22Rv1 (cell line): Measurements from ENCODE around the gene ATXN1.
"Not testable (repeated sequence)": the region's sequence is repeated elsewhere in the genome, so short reads cannot be mapped to it uniquely, and the experiment has no call there.

ENCODE experiments used
- H3K27ac ChIP-seq: fragments of 450-650 bp; 2 replicates; pipeline ENCODE4 v1.5.1; 2017
- ZFX ChIP-seq: fragments of 450-650 bp; IDR thresholded peaks from 2 replicates; pipeline ENCODE4 v1.6.1; 2017; ENCODE audit warnings: antibody characterized with exemption, borderline replicate concordance
- TF ChIP-seq, protein P1 (sequence below): fragments of 450-650 bp; IDR thresholded peaks from 2 replicates; pipeline ENCODE4 v1.5.1; 2017; ENCODE audit warnings: mild to moderate bottlenecking

Gene ATXN1

DNA sequence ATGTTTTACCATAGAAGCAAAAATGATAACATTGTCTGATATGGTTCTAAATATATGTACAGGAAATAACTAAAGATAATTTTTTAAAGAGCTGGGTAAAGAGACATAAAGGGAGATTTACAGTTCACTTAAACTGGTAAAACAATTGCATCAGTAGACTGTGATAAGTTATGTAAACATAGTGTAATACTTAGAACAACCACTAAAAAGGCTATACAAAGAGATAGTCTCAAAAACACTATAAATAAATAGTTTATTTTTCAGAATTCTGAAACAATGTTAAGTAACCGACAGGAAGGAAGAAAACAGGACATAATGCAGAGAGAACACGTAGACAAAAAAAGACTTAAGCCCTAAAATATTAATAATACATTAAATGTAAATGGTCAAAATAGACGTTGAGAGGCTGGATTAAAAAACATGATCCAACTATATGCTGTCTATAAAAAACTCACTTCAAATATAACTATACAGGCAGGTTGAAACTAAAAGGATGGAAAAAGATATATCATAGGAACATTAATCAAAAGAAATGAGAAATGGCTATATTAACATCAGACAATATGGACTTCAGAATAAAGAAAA, 32.7 kb upstream of the ATXN1 start:
- H3K27ac ChIP-seq = no peak overlapping the region
- TF ChIP-seq, protein P1, sequence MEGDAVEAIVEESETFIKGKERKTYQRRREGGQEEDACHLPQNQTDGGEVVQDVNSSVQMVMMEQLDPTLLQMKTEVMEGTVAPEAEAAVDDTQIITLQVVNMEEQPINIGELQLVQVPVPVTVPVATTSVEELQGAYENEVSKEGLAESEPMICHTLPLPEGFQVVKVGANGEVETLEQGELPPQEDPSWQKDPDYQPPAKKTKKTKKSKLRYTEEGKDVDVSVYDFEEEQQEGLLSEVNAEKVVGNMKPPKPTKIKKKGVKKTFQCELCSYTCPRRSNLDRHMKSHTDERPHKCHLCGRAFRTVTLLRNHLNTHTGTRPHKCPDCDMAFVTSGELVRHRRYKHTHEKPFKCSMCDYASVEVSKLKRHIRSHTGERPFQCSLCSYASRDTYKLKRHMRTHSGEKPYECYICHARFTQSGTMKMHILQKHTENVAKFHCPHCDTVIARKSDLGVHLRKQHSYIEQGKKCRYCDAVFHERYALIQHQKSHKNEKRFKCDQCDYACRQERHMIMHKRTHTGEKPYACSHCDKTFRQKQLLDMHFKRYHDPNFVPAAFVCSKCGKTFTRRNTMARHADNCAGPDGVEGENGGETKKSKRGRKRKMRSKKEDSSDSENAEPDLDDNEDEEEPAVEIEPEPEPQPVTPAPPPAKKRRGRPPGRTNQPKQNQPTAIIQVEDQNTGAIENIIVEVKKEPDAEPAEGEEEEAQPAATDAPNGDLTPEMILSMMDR = no peak
- no peak for TF ChIP-seq ZFX

DNA sequence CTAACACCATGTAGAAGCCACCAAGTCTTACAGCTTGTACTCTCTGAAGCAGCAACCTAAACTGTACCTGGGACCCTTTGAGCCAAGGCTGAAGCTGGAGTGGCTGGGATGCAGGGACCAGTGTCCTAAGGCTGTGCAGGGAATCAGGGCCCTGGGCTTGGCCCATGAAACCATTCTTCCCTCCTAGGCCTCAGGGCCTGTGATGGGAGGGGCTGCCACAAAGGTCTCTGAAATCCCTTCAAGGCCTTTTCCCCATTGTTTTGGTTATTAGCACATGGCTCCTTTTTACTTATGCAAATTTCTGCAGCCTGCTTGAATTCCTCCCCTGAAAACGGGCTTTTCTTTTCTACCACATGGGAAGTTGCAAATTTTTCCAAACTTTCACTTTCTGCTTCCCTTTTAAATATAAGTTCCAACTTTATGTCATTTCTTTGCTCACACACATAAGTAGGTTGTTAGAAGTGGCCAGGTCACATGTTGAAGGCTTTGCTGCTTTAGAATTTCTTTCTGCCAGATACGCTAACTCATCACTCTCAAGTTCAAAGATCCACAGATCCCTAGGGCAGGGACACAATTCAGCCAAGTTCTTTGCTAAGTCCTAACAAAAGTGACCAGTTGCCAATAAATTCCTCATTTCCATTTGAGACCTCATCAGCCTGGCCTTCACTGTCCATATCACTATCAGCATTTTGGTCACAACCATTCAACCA, 28.2 kb upstream of the ATXN1 start:
- H3K27ac ChIP-seq = no peak overlapping the region
- TF ChIP-seq, protein P1 = no peak
- no peak for TF ChIP-seq ZFX

DNA sequence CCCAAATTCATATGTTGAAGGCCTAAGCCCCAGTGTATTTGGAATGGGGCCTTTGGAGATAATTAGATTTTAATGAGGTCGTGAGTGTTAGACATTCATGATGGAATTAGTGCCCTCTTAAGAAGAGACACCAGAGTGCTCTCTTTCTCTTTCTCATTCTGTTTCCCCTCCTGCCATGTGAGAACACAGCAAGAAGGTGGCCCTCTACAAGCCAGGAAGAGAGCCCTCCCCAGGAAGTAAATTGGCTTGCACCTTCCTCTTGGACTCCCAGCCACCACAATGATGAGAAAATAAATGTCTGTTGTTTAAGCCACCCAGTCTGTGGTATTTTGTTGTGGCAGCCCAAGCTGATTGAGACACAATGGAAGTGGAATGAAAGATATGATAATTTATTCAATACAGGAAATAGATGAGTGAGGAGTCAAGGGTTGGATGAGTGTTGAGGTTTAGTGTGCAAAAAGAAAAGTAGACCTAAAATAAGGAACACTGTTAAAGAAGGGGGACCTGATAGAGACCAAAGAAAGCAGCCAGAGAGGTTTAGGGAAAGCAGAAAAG, 25.9 kb upstream of the ATXN1 start:
- TF ChIP-seq, protein P1 = no peak
- no peak for TF ChIP-seq ZFX
- H3K27ac ChIP-seq = no peak overlapping the region

DNA sequence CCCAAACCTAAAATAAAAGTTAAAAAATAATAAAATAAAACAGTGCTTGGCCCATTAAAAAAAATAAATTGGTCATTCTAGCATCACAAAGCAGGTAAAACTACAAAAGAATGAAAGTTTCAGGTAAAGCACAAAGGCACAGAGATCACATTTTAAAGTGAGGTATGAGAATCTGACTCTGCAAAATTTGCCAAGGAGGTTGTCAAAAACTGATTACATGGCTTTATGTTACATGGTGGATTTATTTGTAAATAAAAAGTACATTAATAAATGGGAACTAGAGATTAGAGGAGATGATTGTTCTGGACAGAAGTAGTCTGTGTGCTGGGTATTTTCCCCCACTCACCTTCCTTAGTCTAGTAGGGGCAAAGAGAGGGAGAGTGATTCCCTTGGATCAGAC, 24.2 kb upstream of the ATXN1 start:
- TF ChIP-seq, protein P1 = no peak
- no peak for TF ChIP-seq ZFX
- H3K27ac ChIP-seq = no peak overlapping the region

DNA sequence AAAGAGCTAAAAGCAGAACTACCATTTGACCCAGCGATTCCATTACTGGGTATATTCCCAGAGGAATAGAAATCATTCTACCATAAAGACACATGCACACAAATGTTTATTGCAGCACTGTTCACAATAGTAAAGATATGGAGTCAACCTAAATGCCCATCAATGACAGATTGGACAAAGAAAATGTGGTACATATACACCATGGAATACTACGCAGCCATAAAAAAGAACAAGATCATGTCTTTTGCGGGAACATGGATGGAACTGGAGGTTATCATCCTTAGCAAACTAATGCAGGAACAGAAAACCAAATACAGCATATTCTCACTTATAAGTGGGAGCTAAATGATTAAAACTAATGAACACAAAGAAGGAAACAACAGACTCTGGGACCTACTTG, 23.7 kb upstream of the ATXN1 start:
- not testable (repeated sequence) for H3K27ac ChIP-seq

DNA sequence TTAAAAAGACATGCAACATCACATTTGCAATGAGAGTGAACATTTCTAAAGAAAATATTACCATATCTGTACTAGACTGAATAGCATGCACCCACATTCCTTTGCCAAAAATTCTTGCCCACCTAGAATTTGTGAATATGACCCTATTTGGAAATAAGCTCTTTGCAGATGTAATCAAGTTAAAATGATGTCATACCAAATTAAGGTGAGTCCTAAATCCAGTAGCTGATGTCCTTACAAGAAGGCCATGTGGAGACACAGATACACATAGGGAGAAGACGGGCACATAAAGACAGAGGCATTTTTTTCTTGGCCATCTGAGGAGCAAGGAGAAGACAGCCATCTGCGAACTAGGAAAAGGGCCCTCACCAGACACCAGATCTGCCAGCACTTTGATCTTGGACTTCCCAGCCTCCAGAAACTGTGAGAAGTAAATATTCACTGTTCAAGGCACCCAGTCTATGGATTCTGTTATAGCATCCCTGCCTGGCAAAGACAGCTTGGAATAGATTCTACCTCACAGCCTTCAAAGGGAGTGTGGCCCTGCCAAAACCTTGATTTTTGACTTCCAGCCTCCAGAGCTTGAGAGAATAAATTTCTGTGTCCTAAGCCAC, 22.8 kb upstream of the ATXN1 start:
- no peak overlapping the region for H3K27ac ChIP-seq
- TF ChIP-seq ZFX = no peak

DNA sequence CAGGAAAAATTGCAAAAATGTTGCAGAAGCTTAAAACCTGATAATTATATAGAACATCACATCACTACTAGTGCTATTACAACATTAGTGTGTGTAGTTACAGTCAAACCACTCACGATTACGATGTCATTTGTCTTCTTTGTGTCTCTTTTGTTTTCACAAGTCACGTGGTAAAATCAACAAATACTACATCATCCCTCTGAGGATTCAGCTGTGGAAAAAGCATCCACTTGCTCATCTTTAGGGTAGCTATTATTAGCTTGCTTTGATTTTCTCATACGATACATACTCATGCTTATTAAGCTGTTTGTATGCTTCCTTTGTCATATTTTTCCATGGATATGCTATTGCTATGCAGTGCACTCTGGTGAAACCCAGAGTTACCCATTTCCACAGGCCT, 22.2 kb upstream of the ATXN1 start:
- H3K27ac ChIP-seq = no peak overlapping the region
- TF ChIP-seq, protein P1 = no peak
- TF ChIP-seq ZFX = no peak

DNA sequence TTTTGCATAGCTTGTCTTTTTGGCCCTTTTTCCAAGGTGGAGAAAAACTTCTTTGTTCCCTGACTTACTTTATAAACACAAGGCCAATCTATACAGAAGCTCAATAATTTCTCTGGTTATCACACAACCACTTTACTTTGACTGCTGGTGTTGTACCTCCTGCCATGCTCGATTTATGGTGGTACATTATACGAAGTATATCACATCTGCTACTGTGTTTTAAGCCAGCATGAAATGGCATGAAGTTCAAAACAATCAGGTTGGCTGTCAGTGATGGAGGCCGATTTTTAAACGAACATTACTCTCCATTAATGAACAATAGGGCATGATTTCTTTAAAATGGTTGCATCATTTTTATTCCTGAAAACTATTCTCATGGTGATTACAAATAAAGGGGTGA, 21.0 kb upstream of the ATXN1 start:
- TF ChIP-seq ZFX = no peak
- TF ChIP-seq, protein P1 = no peak

More for the DNA sequence above, 21.0 kb upstream of the ATXN1 start:
- no peak overlapping the region for H3K27ac ChIP-seq
